GM12875 (cell line): ENCODE data around the gene ANXA6.

ENCODE experiments used
- H3K4me3 ChIP-seq: one replicate; pipeline ENCODE4 v1.5.1; 2011; ENCODE audit warnings: low read depth, low read length, control low read depth
- TF ChIP-seq, protein P1 (sequence below): IDR thresholded peaks from 2 replicates; pipeline ENCODE4 v1.5.1; 2011; ENCODE audit warnings: low read depth, mild to moderate bottlenecking, control low read depth, inconsistent platforms, low read length, moderate library complexity, borderline replicate concordance; ENCODE audit not compliant: insufficient read depth

Gene ANXA6

DNA sequence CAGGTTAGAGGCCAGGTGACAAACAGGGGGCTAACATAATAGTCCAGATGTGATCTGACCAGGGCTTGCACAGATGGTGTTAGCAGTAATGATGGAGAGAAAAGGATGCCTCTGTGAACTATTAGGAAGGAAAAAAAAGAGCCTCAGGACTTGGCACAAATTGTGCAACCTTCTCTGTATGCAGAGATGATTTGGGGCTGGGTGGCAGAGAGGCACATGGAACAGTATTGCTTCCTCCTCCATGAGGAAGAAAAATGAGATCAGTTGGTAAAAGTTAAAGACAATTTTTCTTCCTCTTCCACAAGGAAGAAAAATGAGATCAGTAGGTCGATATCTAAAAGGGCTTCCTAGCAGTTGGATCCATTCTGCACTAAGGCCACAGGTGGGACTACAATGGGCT is 13.9 kb upstream of the ANXA6 start:
- TF ChIP-seq, protein P1, sequence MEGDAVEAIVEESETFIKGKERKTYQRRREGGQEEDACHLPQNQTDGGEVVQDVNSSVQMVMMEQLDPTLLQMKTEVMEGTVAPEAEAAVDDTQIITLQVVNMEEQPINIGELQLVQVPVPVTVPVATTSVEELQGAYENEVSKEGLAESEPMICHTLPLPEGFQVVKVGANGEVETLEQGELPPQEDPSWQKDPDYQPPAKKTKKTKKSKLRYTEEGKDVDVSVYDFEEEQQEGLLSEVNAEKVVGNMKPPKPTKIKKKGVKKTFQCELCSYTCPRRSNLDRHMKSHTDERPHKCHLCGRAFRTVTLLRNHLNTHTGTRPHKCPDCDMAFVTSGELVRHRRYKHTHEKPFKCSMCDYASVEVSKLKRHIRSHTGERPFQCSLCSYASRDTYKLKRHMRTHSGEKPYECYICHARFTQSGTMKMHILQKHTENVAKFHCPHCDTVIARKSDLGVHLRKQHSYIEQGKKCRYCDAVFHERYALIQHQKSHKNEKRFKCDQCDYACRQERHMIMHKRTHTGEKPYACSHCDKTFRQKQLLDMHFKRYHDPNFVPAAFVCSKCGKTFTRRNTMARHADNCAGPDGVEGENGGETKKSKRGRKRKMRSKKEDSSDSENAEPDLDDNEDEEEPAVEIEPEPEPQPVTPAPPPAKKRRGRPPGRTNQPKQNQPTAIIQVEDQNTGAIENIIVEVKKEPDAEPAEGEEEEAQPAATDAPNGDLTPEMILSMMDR = no peak
- H3K4me3 ChIP-seq = no peak overlapping the region

DNA sequence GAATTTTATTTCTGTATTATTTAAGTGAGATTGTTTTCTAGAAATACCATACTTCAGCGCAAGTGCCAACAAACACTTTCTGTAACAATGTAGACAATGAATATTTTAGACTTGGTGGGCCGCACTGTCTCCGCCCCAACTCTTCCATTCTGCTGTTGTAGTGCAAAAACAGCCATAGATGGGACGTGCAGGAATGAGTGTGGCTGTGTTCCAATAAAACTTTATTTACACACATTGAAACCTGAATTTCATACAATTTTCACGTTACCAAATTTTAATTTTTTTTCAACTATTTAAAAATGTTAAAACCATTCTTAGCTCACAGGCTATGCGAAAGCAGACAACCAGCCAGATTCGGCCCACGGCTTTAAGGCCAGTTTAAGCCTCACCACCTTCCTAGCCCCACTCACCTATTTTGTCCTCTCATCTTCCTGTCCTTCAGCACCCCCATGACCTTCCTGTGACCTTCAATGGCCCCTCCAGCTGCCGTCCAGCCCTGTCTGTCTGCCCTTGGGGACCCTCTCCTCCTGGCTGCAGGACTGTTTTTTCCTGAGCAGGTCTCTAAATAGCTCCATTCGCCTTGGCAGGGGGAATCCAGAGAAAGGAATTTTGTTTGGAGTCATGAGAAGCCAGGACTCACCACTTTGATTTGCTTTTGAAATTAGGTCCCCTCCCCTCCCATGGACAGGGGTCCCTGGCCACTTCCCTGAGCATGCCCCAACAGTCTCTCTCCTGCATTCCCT is 11.2 kb upstream of the ANXA6 start:
- H3K4me3 ChIP-seq = no peak overlapping the region
- TF ChIP-seq, protein P1 = no peak

DNA sequence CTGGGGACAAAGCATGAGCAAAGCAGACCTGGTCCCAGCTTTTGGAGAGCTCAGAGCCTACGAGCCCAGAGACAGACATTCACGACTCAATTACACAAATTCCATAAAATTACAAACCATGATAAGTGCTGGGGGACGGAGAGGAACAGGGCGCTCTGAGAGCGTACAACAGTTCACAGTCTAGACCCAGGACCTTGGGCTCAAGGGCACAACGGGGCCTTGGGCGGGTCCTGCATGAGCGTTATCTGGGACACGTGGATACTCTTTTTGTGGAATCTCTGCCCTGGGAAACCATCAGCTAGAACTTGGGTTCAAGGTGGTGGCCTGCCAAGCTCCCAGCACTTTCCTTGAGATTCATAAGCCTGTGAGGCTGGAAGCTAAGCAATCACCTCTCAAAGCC is 9.4 kb upstream of the ANXA6 start:
- no peak overlapping the region for H3K4me3 ChIP-seq
- TF ChIP-seq, protein P1 = no peak

DNA sequence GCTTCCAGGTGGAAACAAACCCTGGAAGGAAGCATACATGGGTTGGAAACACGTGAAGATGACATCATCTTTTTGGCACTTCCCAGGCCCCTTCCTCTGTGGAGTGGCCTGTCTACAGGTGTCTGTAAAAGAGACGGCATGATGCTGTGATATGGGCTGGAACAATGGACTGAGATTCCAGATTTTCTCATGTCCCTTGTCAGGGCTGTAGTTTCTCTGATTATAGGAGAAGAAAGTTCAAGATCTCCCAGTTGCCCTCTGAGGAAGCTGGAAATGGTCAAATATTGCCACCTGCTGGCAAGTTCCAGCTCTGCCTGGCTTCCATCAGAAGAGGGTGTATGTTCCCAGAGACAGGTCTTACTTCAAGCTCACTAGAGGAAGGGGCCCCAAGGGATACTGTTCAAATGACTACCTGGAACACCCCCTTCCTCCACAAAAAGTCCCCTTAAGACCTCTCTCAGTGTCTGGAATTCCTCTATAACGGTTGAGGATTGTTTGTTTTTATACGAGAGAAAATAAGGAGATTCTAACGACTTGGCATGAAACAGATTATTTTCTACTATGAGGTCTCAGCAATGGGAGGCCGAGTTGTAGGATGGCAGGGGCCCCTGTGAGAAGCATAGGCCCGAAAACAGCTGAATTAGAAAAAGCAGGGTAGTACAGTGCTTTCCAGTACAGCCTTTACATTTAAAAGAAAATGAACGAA is 7.3 kb upstream of the ANXA6 start:
- H3K4me3 ChIP-seq = no peak overlapping the region
- TF ChIP-seq, protein P1 = peak; percentile 81

DNA sequence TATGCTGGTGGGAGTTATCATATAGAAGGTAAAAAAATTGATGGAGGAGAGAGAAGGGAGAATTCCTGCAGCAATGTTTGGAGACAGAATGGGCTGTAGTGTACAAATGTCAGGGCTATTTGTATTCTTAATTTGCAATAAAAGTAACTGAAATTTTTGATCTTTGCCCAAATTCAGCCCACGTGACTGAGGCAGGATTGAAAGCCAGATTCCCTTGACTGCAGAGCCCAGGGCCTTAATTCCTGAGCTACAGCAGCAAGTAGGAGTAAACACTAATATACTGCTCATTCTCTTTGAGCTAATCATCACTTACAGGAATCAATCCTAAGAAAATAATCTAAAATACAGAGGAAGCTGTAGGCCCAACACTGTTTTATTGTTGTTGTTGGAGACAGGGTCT is 5.2 kb upstream of the ANXA6 start:
- H3K4me3 ChIP-seq = no peak overlapping the region
- TF ChIP-seq, protein P1 = no peak

DNA sequence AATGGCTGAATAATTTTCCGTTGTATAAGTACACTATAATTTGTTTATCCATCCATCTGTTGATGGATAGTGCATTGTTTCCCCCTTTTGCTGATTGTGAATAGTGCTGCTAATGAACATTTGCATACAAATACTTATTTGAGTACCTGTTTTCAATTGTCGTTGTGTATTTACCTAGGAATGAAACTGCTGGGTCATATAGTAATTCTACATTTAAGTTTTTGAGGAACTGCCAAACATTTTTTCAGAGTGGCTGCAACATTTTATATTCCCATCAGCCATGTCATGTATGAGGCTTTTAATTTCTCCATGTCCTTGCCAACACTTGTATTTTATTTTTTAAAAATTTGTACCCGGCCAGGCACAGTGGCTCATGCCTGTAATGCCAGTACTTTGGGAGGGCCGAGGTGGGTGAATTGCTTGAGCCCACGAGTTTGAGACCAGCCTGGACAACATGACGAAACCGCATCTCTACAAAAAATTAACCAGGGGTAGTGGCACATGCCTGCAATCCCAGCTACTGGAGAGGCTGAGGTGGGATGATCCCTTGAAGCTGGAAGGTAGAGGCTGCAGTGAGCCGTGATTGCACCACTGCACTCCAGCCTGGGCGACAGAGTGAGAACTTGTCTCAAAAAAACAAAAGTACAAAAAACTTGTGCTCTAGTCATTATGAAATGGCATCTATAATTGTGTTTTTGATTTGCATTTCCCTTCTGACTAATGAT is 2.2 kb upstream of the ANXA6 start:
- TF ChIP-seq, protein P1 = no peak
- H3K4me3 ChIP-seq = no peak overlapping the region
